Right renal cortex interstitium (tissue), 3 donors: ENCODE results near the gene LTN1. TPM values are rescaled to one million over a fixed set of nuclear protein-coding genes. Genes with fewer than 3 reads are reported as not detected.
"Not testable (repeated sequence)": the region's sequence is repeated elsewhere in the genome, so short reads cannot be mapped to it uniquely, and the experiment has no call there.

Source experiments
- DNase-seq, 3 donors: peaks; one replicate each; pipeline ENCODE4 v3.0.0-alpha.2; 2013; ENCODE audit warnings: low read depth in 3 of 3, low spot score in 2 of 3
- polyA plus RNA-seq, 3 donors: library from polyadenylated mRNA; unstranded; fragments of 120-200 nt; gene quantifications; one replicate each; pipeline ENCODE4 v1.2.1, GENCODE V29; 2013; ENCODE audit not compliant: insufficient read length in 3 of 3

Gene LTN1, protein sequence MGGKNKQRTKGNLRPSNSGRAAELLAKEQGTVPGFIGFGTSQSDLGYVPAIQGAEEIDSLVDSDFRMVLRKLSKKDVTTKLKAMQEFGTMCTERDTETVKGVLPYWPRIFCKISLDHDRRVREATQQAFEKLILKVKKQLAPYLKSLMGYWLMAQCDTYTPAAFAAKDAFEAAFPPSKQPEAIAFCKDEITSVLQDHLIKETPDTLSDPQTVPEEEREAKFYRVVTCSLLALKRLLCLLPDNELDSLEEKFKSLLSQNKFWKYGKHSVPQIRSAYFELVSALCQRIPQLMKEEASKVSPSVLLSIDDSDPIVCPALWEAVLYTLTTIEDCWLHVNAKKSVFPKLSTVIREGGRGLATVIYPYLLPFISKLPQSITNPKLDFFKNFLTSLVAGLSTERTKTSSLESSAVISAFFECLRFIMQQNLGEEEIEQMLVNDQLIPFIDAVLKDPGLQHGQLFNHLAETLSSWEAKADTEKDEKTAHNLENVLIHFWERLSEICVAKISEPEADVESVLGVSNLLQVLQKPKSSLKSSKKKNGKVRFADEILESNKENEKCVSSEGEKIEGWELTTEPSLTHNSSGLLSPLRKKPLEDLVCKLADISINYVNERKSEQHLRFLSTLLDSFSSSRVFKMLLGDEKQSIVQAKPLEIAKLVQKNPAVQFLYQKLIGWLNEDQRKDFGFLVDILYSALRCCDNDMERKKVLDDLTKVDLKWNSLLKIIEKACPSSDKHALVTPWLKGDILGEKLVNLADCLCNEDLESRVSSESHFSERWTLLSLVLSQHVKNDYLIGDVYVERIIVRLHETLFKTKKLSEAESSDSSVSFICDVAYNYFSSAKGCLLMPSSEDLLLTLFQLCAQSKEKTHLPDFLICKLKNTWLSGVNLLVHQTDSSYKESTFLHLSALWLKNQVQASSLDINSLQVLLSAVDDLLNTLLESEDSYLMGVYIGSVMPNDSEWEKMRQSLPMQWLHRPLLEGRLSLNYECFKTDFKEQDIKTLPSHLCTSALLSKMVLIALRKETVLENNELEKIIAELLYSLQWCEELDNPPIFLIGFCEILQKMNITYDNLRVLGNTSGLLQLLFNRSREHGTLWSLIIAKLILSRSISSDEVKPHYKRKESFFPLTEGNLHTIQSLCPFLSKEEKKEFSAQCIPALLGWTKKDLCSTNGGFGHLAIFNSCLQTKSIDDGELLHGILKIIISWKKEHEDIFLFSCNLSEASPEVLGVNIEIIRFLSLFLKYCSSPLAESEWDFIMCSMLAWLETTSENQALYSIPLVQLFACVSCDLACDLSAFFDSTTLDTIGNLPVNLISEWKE (N-terminal part only)
- polyA plus RNA-seq, result 10 to 100 TPM; 30.5 to 35.6 (median 33.1) TPM

- peak; percentile 97 to 99 (median 99) for DNase-seq
Observed at GRCh38 chr21:28992526-28993292, at the start of gene LTN1. LTN1 (minus strand) TSS chr21:28992877; CDS start chr21:28992805, 72 bp downstream.

DNA sequence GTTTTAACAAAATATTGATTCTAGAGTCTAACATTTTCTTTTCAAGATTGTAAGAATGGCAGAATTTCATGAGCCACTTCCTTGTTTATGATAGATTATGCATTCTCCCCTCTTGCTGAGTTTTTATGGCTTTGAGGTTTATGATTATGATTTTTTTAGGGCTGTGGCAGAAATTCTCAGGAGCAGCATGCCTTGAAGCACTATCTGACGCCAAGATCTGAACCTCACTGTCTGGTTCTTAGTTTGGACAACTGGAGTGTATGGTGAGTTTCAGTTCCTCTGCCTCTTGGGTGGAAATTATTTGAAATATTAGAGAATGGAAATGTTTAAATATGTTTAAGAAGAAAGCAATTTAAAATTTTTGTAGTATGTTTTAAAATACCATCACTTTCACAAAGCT lies 42.0 kb upstream of the LTN1 start:
- DNase-seq, result no peak

DNA sequence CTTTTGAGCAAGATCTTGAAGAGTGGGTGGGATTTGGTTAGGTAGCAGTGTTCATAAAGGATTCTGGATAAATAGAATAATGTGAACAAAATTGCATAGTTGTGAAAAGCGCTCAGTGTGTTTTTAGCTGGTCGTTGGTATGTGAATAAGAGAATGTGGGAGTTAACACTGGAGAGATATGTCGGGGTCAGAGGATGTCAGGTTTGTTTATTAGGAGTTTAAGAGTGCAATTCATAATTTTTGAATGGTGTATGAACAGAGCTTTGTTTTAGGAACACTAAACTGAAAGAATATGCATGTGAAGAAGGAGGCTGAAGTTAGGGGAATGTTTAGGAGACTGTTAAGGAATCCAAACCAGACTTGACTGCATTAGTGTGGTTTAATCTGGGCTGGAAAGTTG lies 41.2 kb upstream of the LTN1 start:
- no peak for DNase-seq

DNA sequence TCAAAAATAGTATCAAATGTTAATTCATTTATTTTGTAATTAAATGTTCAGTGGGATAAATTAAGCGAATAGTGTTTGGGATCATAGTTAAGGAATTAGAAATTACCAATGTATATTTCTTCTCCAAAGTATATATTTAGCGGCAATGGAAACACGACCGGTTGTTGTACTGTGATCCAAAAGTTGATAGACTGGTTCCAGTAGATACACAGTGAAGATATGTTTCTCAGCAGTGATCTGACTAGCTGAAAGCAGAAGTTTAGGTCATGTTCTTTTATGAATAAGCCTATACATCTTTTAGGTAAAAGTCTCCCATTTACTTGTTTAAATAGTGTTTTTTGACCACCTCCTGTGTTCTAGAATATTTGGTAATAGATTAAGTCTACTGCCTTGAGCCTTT lies 40.6 kb upstream of the LTN1 start:
- DNase-seq, result no peak

DNA sequence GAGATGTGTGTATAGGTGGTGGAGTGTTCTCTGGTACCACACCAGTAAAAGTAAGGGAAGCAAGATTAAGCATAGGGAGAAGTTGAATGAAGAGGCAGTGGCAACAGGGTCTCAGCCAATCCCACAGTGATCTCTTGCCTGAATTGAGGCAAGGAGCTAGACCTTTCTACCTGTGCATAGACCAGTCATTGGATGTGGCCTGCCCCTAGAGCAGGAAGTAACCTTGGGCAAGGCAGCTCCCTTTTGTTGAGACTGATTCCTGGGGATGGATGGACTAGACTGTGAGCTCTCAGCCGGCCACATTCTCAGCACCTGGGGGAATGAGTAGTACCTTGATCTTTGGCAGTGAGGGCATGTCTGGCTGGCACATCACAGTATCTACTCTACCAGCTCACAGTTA lies 38.2 kb upstream of the LTN1 start:
- DNase-seq, result no peak

DNA sequence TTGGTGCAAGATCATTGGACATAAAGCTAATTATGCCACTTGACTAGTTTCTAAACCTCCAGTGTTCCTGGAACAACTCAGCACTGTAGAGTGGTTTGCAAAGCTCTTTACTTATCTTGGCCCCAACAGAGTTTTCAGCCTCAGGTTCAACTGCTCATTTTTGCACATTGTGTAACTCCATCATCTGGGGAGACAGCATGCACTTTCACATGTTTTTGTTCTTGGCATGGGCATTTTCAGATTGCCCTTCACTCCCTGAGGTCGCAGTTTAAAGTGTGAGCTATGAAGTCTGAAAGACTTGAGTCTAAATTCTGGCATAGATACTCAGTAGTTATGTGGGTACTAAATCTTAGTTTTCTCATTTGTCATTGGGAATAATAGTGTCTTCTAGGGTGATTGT lies 36.8 kb upstream of the LTN1 start:
- no peak for DNase-seq

- no peak for DNase-seq
Observed at GRCh38 chr21:29025328-29025713, 32.6 kb upstream of the LTN1 start.

GRCh38 chr21:29024474-29025327 lies 32.0 kb upstream of the LTN1 start, which contains the start of gene USP16:
USP16 (plus strand) TSS chr21:29024668; CDS start chr21:29027914, 3,246 bp downstream.
- DNase-seq, result peak; percentile 98 to 100 (median 99)

GRCh38 chr21:29022166-29022565 lies 29.5 kb upstream of the LTN1 start:
- DNase-seq, result no peak

GRCh38 chr21:29018540-29018939 lies 25.9 kb upstream of the LTN1 start:
- no peak for DNase-seq

DNA sequence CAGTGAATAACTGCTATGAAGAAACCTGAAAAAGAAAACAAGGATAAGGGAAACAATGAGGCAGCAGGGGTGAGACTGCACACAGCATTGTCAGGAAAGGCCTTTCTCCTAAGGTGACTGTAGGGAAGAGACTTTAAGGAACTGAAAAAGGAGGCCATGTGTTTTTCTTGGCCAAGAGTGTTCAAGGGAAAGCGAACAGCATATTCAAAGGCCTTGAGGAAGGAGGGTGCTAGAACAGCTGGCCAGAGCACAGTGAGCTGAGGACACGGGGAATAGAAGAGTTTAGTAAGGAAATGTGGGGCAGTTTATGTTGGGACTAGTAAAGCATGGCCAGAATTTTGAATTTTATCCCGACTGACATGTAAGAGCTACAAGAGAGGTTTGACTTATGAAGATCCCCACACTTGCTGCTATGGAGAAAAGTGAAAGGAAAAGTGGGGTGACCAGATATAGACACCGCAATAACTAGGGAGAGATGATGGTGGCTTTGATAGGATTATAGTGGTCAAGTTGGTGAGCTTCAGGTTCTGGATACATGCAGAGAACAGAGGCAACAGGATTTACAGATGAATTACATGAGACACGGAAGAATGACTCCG lies 25.1 kb upstream of the LTN1 start:
- DNase-seq, result no peak

- DNase-seq, result not testable (repeated sequence)
Observed at GRCh38 chr21:29011236-29011635, 18.6 kb upstream of the LTN1 start.

DNA sequence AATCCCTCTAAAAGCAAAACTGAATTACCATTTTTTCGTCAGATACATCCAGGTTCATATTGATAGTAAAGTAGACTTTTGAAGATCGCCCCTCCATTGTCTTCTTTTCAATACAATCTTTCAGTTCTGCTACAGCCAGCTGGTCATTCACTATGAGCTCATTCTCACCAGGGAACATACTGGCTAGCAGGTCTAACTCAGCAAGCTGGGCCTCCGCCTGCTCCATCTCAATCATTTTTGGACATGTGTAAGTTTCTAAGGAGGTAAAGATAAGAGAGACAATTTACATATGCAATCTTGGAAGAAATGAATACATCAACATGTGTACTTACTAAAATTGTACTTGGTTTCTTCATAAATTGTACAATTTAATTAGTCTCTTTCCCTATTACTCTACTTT lies 15.7 kb upstream of the LTN1 start:
- DNase-seq, result no peak

- no peak for DNase-seq
Observed at GRCh38 chr21:29007810-29008209, 15.1 kb upstream of the LTN1 start.

DNA sequence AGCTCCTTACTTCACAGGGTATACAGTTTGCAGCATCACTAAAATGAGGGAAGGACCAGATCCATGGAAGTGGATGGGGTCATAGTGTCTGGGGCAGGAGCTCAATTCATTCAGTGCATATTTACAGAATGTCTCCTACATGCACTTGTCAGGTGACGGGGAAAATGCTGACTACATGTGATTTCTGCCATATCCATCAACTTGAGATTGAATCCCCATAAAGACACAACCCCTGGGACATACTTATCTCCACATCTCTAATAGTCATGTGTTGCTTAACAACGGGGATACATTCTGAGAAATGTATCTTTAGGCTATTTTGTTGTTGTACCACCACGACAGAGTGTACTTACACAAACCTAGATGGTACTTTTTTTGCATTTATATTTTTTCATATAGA lies 14.5 kb upstream of the LTN1 start:
- DNase-seq, result no peak

DNA sequence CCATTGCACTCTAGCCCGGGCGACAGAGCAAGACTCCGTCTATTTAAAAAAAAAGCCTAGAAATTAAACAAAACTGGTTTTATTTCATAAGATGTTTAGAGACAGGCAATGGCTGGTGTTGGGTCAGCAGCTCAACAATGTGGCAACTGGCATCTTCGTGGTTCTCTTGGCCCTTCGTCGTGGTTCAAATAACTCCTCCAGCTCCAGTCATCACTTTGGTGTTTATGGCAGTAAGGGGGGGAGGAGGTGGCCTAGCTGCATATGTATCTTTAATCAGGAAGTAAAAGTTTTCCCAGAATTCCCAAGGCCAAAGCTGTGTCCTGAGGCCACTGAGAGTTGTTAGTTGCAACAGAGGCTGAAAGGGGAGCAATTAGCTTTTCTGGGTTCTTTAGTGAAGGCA lies 13.0 kb upstream of the LTN1 start:
- DNase-seq, result no peak

GRCh38 chr21:29002442-29003144 lies 9.9 kb upstream of the LTN1 start:
- peak; percentile 89 to 93 (median 93) for DNase-seq

DNA sequence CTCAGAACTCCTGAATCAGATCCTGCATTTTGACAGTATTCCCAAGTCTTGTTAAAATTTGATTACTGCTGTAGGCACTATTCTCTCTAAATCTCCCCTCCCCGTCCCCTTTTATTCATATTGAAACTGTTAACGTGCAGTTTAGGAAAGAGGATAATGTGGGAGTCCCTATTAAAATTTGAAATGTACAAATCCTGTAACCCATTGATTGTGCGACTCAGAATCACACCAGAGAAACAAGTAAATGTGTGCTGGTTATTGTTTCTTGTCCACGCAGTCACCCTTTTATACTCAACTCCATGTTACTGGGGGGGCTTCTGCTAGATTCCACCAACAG lies 584 bp upstream of the LTN1 start:
- DNase-seq, result no peak
